Measurements from ENCODE around the gene NUTM2G. TPM values are rescaled to one million over a fixed set of nuclear protein-coding genes. Genes with fewer than 3 reads are reported as not detected.
"Not testable (repeated sequence)": the region's sequence is repeated elsewhere in the genome, so short reads cannot be mapped to it uniquely, and the experiment has no call there.

Gene NUTM2G
- total RNA-seq, 3 donors from 2014 or later = not detected

DNA sequence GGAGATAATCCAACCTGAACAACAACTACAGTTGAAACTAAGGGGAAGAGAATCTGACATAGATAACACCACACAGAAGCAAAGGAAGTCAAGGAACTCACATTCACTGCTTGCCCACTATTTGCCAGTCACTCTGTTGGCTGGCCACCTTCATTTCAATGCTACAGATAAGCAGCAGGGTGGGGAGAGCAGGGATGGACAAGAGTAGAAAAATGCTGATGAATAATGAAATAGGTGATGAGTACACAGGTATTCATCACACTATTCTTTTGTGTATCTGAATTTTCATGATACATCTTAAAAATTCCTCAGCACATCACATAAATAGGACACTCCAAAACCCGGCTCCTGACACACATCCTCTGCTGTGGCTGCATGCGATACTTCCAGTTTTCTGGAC is 21.9 kb downstream of the NUTM2G start:
- DNase-seq; H3K36me3 ChIP-seq (ENCODE audit: low read depth); H3K4me1 ChIP-seq (ENCODE audit: low read depth); H3K4me3 ChIP-seq; ATAC-seq; intact Hi-C loops (cut with DNase I, micrococcal nuclease); H3K9me3 ChIP-seq: not testable (repeated sequence)

DNA sequence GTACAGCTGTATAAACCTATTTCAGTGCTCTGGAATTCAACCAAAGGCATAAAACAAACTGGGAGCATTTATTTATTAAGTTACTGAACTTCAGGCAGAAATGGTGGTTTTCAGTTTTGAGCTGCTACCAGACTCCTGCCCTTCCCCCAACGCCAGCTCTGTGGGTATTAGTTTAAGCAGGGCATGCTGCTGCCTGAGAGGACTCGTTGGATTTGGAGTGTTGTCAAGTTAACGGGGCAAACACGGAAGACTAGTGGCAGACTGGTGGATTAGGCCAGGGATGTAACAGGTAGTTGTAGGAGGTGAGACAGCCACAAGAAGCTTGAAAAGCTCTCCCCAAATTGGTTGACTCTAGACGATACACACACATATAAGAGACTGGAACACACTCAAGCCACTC is 38.9 kb downstream of the NUTM2G start:
- intact Hi-C loops (cut with DNase I, micrococcal nuclease); H3K4me3 ChIP-seq; H3K4me1 ChIP-seq (ENCODE audit: low read depth); H3K36me3 ChIP-seq (ENCODE audit: low read depth); ATAC-seq; DNase-seq; H3K9me3 ChIP-seq: not testable (repeated sequence)

DNA sequence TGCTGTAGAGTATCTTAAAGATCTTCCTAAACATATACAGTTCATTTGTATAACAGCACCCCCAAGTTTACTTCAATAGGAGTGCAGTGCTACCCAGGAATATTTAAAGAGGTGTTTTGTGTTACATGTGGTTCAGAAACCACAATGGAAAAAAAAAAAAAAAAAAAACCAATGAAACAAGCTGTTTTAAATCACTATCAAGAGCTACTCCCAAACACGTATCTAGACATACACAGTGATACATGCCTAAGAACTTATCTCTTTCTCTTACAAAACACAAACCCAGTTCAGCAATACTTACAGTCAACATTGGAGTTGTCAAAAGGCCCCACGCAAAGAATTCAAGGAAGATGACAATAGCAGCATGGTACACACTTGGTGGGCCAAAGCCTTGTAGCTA is 43.9 kb downstream of the NUTM2G start:
- H3K4me1 ChIP-seq (ENCODE audit: low read depth); H3K36me3 ChIP-seq (ENCODE audit: low read depth); intact Hi-C loops (cut with DNase I, micrococcal nuclease); DNase-seq; ATAC-seq; H3K4me3 ChIP-seq; H3K9me3 ChIP-seq: not testable (repeated sequence)

DNA sequence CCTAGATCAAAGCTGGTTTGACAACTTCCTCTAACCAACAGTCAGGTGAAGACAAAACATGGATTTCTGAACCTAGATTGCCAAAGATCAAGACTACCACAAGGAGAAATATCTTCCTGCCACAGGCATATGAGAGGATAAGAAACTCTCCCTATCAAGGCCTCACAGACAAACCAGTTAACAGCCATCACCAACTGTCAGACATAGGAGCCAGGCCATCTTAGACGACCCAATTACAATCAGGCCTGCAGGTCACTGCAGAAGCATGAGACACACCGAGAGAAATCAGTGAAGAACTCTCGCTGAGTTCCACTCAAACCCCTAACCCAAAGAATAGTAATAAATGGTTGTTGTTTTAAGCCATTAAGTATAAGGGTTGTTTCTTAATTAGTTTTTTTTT is 45.4 kb downstream of the NUTM2G start:
- ATAC-seq; H3K36me3 ChIP-seq (ENCODE audit: low read depth); H3K4me1 ChIP-seq (ENCODE audit: low read depth); H3K9me3 ChIP-seq; DNase-seq; H3K4me3 ChIP-seq; intact Hi-C loops (cut with DNase I, micrococcal nuclease): not testable (repeated sequence)

DNA sequence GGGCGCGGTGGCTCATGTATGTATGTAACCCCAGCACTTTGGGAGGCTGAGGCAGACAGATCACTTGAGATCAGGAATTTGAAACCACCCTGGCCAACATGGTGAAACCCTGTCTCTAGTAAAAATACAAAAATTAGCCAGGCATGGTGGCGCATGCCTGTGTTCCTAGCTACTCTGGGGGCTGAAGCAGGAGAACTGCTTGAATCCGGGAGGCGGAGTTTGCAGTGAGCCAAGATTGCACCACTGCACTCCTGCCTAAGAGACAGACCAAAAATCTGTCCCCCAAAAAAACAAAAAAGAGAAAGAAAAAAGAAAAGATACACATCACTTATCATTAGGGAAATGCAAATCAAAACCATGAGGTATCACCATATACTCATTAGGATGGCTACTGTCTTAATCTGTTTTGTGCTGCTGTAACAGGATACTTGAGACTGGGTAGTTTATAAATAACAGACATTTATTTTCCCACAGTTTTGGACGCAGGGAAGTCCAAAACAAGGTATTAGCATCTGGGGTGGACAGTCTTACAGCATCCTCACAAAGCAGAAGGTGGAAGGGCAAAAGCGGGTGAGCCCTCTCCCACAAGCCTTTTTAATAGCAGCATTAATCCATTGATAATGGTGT is 55.0 kb downstream of the NUTM2G start:
- DNase-seq; ATAC-seq; H3K9me3 ChIP-seq; H3K4me1 ChIP-seq (ENCODE audit: low read depth); intact Hi-C loops (cut with DNase I, micrococcal nuclease); H3K36me3 ChIP-seq (ENCODE audit: low read depth); H3K4me3 ChIP-seq: not testable (repeated sequence)

DNA sequence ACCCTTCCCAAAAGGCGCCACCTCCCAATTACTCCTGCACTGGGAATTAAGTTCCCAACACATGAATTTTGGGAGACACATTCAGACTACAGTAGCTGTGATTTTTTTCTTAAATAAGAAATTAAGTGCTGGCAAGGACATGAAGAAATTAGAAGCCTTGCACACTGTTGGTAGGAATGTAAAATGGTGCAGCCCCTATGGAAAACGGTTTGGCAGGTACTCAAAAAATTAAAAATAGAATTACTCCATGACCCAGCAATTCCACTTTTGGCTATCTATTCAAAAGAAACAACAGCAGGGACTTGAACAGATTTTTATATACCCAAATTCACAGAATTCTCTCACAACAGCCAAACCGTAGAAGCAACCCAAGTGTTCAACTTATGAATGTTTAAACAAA is 55.5 kb downstream of the NUTM2G start:
- H3K36me3 ChIP-seq (ENCODE audit: low read depth); ATAC-seq; H3K4me3 ChIP-seq; H3K4me1 ChIP-seq (ENCODE audit: low read depth); intact Hi-C loops (cut with DNase I, micrococcal nuclease); H3K9me3 ChIP-seq; DNase-seq: not testable (repeated sequence)

DNA sequence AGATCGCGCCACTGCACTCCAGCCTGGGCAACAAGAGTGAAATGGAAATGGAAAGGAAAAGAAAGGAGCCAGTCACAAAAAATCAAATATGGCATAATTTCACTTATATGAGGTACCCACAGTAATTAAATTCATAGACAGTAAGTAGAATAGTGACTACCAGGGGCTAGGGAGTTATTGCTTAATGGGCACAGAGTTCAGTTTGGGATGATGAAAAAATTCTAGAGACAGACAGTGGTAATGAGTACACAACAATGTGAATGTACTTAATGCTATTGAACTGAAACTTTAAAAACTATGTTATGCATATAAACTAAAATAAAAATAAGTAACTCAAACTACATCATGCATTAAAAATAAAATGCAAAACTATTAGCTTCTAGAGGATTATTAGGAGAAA is 56.2 kb downstream of the NUTM2G start:
- DNase-seq, ATAC-seq: not testable (repeated sequence)

More for the DNA sequence above, 56.2 kb downstream of the NUTM2G start:
- intact Hi-C loops (cut with DNase I, micrococcal nuclease); H3K4me1 ChIP-seq (ENCODE audit: low read depth); H3K36me3 ChIP-seq (ENCODE audit: low read depth); H3K4me3 ChIP-seq; H3K9me3 ChIP-seq: not testable (repeated sequence)

Other genes with a start within 250 kb of the NUTM2G start
- gene ZNF510, start 150.8 kb upstream of the NUTM2G start, total RNA-seq = 10 to 100 TPM in 1 of 3 donors, 1 to 10 TPM in 2; 7.5 to 13.5 (median 7.8) TPM
- 1 to 10 TPM; 5.5 to 9.6 (median 8.2) TPM for gene ZNF782, start 74.3 kb upstream of the NUTM2G start, total RNA-seq
- gene CTSV, start 110.3 kb downstream of the NUTM2G start, total RNA-seq = 10 to 100 TPM in 1 of 3 donors, 1 to 10 TPM in 2; 1.5 to 17.8 (median 2.3) TPM